Vagina (tissue), 2 donors: Measurements from ENCODE around the gene RTP4. TPM values are rescaled to one million over a fixed set of nuclear protein-coding genes. Genes with fewer than 3 reads are reported as not detected.

Source experiments
- DNase-seq, 2 donors: peaks; one replicate each; pipeline ENCODE4 v3.0.0-alpha.2; 2017; ENCODE audit errors: extremely low spot score in 2 of 2
- H3K27ac ChIP-seq: fragments of 200-600 bp; sonication (generic); one replicate; pipeline ENCODE4 v1.5.1; 2019
- H3K27me3 ChIP-seq: fragments of 200-600 bp; sonication (generic); one replicate; pipeline ENCODE4 v1.5.1; 2019
- H3K36me3 ChIP-seq, 2 donors: fragments of 200-600 bp; sonication (generic); one replicate each; pipeline ENCODE4 v1.5.1; 2017 to 2019
- H3K4me1 ChIP-seq: fragments of 200-600 bp; sonication (generic); one replicate; pipeline ENCODE4 v1.5.1; 2019
- H3K4me3 ChIP-seq, 2 donors: fragments of 200-600 bp; sonication (generic); 1 replicate in 1 of 2; 2 replicates in 1 of 2; pipeline ENCODE4 v1.5.1; 2016 to 2019
- H3K9me3 ChIP-seq: fragments of 200-600 bp; sonication (generic); one replicate; pipeline ENCODE4 v1.5.1; 2019
- CTCF ChIP-seq, 3 experiments: fragments of 450-650 bp in 2 of 3; fragments of 200-600 bp in 1 of 3; sonication (generic) in 1 of 3; IDR thresholded peaks; one replicate each; pipeline ENCODE4 v1.5.1; 2017 to 2019; ENCODE audit warnings: antibody characterized with exemption in 3 of 3, mild to moderate bottlenecking in 2 of 3, moderate library complexity in 2 of 3
- POLR2A ChIP-seq, 2 donors: fragments of 450-650 bp; IDR thresholded peaks; one replicate each; pipeline ENCODE4 v1.6.1; 2017; ENCODE audit warnings: antibody characterized with exemption in 2 of 2, mild to moderate bottlenecking in 2 of 2, moderate library complexity in 2 of 2
- POLR2AphosphoS5 ChIP-seq, 2 donors: sonication (generic); formaldehyde crosslinking; IDR thresholded peaks; one replicate each; pipeline ENCODE4 v1.9.0; 2017; ENCODE audit warnings: antibody characterized with exemption in 2 of 2, mild to moderate bottlenecking in 2 of 2, low read depth in 1 of 2; ENCODE audit not compliant: insufficient read depth in 1 of 2
- intact Hi-C: fragments of 100-400 bp; cut with DNase I; formaldehyde crosslinking; loops from one replicate; pipeline ENCODE4 v1.15.1; 2023
- total RNA-seq: library from RNA; depleted of rRNA; stranded (reverse); fragments of >200 nt; gene quantifications from one replicate; pipeline ENCODE4 v1.2.3, GENCODE V29; 2016

RTP4 gene
- total RNA-seq, 1 donor from 2014 or later = 0.98 TPM

- H3K27me3 ChIP-seq = no peaks in the 10 kb centered on the region
- H3K4me3 ChIP-seq = no peak overlapping the region
- TF ChIP-seq CTCF (IDR thresholded peaks at IDR 0.05) = no peak
- no peak for TF ChIP-seq POLR2A (IDR thresholded peaks at IDR 0.05)
- TF ChIP-seq POLR2AphosphoS5 (IDR thresholded peaks at IDR 0.05; ENCODE audit: insufficient read depth in 1 of 2, low read depth in 1 of 2) = no peak
- no peaks in the 10 kb centered on the region for H3K36me3 ChIP-seq
- peak in 1 of 2 donors; percentile 69 for DNase-seq
- H3K9me3 ChIP-seq = no peaks in the 10 kb centered on the region
- H3K4me1 ChIP-seq = no peaks in the 10 kb centered on the region
- intact Hi-C loops = no loop called here
- no peak overlapping the region for H3K27ac ChIP-seq
These were observed 31.9 kb upstream of the RTP4 start for GRCh38 chr3:187336322-187336721.

- intact Hi-C loops = no loop called here
- Histone ChIP-seq H3K36me3 (no peaks in the 10 kb centered on the region), H3K4me1 (no peaks in the 10 kb centered on the region), H3K27me3 (no peaks in the 10 kb centered on the region), H3K27ac (no peak overlapping the region), H3K4me3 (no peak overlapping the region), H3K9me3 (no peaks in the 10 kb centered on the region)
- DNase-seq = no peak
- TF ChIP-seq POLR2AphosphoS5 (IDR thresholded peaks at IDR 0.05; ENCODE audit: insufficient read depth in 1 of 2, low read depth in 1 of 2) = no peak
These were observed 27.6 kb upstream of the RTP4 start for GRCh38 chr3:187340578-187340977.

GRCh38 chr3:187342255-187342654 is 25.9 kb upstream of the RTP4 start:
- TF ChIP-seq CTCF (IDR thresholded peaks at IDR 0.05) = no peak
- intact Hi-C loops = no loop called here
- DNase-seq = peak in 1 of 2 donors; percentile 75

GRCh38 chr3:187343670-187344069 is 24.5 kb upstream of the RTP4 start:
- H3K9me3 ChIP-seq = no peaks in the 10 kb centered on the region
- H3K36me3 ChIP-seq = no peaks in the 10 kb centered on the region
- H3K4me1 ChIP-seq = no peaks in the 10 kb centered on the region
- DNase-seq = no peak
- no peak overlapping the region for H3K27ac ChIP-seq
- intact Hi-C loops = no loop called here
- no peaks in the 10 kb centered on the region for H3K27me3 ChIP-seq
- TF ChIP-seq CTCF (IDR thresholded peaks at IDR 0.05) (no peak), POLR2AphosphoS5 (IDR thresholded peaks at IDR 0.05; ENCODE audit: insufficient read depth in 1 of 2, low read depth in 1 of 2) (no peak), POLR2A (IDR thresholded peaks at IDR 0.05) (no peak)
- H3K4me3 ChIP-seq = no peak overlapping the region

More at GRCh38 chr3:187342255-187342654, 25.9 kb upstream of the RTP4 start:
- Histone ChIP-seq H3K36me3 (no peaks in the 10 kb centered on the region), H3K27ac (no peak overlapping the region), H3K9me3 (no peaks in the 10 kb centered on the region), H3K4me1 (no peaks in the 10 kb centered on the region), H3K27me3 (no peaks in the 10 kb centered on the region), H3K4me3 (no peak overlapping the region)

GRCh38 chr3:187352581-187353575 is 15.3 kb upstream of the RTP4 start:
- intact Hi-C loops = no loop called here
- no peak for TF ChIP-seq POLR2AphosphoS5 (IDR thresholded peaks at IDR 0.05; ENCODE audit: insufficient read depth in 1 of 2, low read depth in 1 of 2)
- no peak for TF ChIP-seq POLR2A (IDR thresholded peaks at IDR 0.05)
- DNase-seq = no peak
- Histone ChIP-seq H3K4me3 (no peak overlapping the region), H3K27me3 (no peaks in the 10 kb centered on the region), H3K9me3 (no peaks in the 10 kb centered on the region), H3K36me3 (no peaks in the 10 kb centered on the region), H3K4me1 (no peaks in the 10 kb centered on the region), H3K27ac (no peak overlapping the region)

- H3K4me1 ChIP-seq = no peaks in the 10 kb centered on the region
- H3K9me3 ChIP-seq = no peaks in the 10 kb centered on the region
- no peaks in the 10 kb centered on the region for H3K36me3 ChIP-seq
- H3K27ac ChIP-seq = no peak overlapping the region
- no peak for TF ChIP-seq CTCF (IDR thresholded peaks at IDR 0.05)
- TF ChIP-seq POLR2AphosphoS5 (IDR thresholded peaks at IDR 0.05; ENCODE audit: insufficient read depth in 1 of 2, low read depth in 1 of 2) = no peak
- no peak for TF ChIP-seq POLR2A (IDR thresholded peaks at IDR 0.05)
- H3K27me3 ChIP-seq = no peaks in the 10 kb centered on the region
- intact Hi-C loops = no loop called here
- no peak for DNase-seq
- no peak overlapping the region for H3K4me3 ChIP-seq
These were observed 10.1 kb upstream of the RTP4 start for GRCh38 chr3:187358068-187358467.
